HG03280 (cell line): ENCODE results near the gene FNDC3B.

Experiments
- ATAC-seq: cut with Tn5 transposase; IDR thresholded peaks from one replicate; pipeline ENCODE4 v1.9.1; 2021; ENCODE audit warnings: mild to moderate bottlenecking, moderate library complexity; ENCODE audit not compliant: unreplicated experiment

Gene FNDC3B

GRCh38 chr3:172071780-172072330 is 32.5 kb downstream of the FNDC3B start:
- ATAC-seq, result no peak

DNA sequence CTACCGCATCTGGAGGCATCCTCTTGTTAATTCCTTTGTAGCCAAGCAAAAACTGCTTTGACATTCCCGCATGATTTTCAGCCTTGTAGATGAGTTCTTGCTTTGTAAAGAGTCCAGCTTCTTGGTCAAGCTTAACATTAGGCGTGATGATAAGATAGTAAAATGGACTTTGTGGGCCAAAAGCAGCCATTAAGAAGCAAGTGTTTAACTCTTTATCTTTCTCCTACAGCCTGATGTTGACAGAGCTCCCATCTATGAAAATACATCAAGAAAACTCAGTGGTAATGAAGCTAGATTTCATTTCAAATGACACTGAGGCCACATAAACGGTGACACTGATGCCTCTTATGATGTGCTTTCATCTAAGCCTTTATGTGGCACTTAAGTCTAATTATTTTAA is 33.2 kb downstream of the FNDC3B start:
- no peak for ATAC-seq

DNA sequence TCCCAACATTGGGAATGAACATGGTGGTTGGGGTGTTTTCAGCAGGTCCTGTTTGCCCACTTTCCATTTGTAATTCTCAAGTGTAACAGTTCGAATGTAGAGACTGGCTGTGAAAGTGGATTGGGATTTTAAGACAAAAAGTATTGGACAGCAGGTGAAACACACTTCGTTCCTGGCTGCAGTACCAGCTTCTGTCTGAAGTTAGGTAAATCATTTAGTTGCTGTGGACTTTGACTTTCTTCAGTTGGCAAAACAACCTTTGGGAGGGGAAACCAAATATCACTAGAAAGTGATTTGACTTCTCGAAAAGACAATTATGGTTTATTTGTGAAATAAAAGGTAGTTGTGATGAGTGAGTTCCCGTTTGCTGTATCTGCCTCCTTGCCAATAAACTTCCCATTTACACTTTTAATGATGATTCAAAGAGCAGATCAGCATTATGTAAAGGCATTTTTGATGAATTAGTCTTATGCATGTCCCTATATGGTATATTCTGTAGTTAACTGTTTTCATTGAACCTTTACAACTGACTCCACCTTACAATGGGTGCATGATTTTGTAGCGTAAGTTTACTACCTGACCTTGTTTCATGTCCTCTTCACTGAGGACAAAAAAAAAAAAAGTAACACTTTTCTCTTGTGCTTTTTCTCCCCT is 34.0 kb downstream of the FNDC3B start:
- no peak for ATAC-seq

- ATAC-seq, result no peak
Observed at GRCh38 chr3:172074032-172074431, 34.7 kb downstream of the FNDC3B start.

- no peak for ATAC-seq
Observed at GRCh38 chr3:172074586-172074985, 35.2 kb downstream of the FNDC3B start.

DNA sequence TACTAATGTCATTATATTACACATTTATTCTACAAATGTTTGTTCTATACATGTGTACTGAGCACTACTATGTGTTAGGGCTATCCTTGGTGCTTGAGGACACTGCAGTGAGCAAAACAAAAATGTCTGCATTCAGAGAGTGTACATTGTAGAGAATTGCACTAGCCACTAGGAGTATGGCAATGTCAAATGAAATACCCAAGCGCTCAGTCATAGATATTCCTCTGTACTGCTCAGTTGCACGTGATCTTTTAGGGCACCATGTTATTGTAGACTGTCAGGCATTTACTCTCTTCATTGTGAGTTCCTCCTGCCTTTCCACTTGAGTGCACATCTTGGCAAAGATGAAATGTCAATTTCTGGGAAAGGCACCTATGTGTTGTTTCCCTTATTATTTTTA is 36.8 kb downstream of the FNDC3B start:
- ATAC-seq, result no peak

DNA sequence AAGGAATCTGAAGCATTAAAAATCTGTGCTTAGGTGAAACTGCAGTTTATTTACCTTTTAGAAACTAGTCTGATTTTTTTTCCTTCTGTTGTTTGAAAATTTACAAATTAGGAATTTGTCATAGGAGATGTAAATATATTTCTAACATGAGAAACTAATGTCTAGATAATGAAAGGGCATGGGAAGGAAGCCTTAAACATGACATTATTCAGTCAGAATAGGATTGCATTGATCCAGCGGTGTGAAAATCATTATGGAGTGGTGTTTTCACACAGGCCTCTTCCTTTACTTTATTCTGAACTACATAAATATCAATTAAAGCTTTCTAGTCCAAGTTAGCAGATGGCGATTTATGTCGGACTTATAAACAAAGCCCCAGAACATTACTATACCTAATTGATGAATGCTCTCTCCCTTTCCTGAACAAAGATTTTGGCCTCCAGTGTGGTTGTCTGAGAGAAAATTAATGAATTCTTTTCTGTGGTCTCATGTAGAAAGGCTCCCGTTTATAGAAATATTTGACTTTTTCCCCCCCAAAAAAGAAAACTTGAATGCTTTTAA is 37.9 kb downstream of the FNDC3B start:
- ATAC-seq, result no peak

DNA sequence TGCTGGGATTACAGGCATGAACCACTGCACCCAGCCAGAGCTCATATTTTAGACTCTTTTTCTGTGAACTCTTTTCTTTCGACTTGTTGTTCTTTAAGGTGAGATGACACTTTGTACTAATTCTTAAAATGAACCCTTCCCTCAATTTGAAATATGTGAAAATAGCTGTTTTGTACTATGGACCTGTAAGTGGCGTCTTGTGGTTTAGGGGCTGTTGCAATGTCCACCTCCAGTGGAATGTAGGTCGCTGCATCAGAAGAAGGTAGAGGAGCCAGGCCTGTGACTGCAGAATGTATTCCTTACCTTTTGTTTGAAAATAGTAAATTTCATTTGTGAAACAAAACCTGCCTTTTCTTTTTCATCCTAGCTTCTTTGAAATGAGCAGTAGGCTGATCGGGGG is 38.9 kb downstream of the FNDC3B start:
- no peak for ATAC-seq

GRCh38 chr3:172078721-172079120 is 39.3 kb downstream of the FNDC3B start:
- no peak for ATAC-seq

GRCh38 chr3:172079326-172079976 is 40.1 kb downstream of the FNDC3B start:
- ATAC-seq, result no peak

- ATAC-seq, result no peak
Observed at GRCh38 chr3:172080503-172080902, 41.1 kb downstream of the FNDC3B start.

DNA sequence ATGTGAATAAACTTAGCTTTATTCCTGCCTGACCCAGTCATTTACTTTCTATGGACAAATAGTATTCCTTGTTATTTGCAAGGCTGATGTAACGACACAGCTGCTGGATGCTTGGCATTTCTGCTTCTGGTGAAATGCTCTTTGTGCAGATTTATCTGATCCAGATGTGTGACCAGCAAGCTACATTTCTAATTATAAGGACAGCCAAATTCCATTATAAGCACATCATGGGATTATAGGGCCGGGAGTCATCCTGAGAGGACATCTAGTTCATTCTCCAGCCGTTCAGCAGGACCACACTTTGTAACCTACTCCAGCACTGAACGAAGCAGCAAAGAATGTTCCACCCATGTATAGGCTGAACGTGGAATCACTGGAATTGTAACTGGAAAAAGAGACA is 42.9 kb downstream of the FNDC3B start:
- ATAC-seq, result no peak

DNA sequence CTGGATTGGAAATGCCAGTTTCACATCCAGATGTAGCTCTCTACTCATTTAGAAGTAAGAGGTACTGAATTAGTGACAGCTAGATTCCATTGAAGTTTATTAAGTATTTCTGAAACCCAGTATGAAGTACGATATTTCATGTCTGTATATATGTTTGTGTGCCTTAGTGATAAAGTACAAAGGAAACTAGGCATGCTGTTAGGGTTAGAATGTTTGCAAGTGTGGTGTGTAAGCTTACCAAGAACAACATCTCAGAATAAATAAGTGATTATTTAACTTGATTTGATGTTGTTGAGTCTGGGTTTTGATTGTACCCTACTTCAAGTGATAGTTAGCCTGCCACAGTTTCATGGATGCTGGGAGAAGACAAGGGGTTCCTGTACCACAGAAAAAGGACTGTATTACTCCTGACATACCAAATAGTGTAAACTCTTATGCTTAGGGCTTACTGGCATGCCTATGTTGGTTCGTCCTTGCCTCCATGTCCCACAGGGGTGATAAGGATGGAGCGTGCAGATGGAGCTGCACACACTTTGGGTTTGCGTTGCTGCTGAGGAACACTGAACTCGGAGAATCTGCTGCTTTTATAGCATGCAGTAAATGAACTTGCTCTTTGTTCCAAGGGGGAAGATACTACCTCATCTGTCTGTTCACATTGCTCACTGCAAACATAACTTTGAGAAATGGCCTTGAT is 43.6 kb downstream of the FNDC3B start:
- no peak for ATAC-seq

GRCh38 chr3:172083995-172084409 is 44.6 kb downstream of the FNDC3B start:
- no peak for ATAC-seq

DNA sequence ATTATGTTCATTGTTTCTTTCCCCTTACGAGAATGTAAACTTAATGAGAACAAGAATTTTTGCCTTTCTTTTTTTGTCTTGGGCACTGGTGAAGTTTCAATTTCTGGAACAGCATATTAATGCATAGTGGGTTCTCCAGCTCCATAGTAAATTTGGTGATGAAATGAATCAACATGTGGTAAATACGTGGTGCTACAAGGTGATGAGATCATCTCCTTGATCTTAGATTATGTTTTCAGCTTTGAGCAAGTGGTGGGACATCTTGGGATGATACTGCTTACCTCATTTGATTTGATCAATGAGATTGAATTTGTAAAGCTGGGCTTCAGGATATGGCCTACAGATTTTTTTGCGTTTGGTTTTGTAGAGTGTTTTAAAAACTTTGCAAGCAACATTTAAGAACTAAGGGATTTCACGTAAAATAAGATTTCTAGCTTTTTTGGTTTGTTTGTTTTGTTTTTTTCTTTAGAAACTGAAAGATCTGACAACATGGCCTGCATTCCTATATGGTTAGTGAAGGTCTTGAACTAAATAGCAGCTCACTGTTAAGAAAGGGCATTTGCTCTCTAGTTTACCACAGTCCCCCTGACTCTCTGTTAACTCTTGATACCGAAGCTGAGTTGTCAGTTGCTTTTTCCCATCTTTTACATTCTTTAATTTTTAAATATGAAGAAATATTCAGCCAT is 45.6 kb downstream of the FNDC3B start:
- ATAC-seq, result no peak

GRCh38 chr3:172085557-172085895 is 46.1 kb downstream of the FNDC3B start:
- ATAC-seq, result no peak

- no peak for ATAC-seq
Observed at GRCh38 chr3:172086071-172086470, 46.7 kb downstream of the FNDC3B start.

- no peak for ATAC-seq
Observed at GRCh38 chr3:172087198-172087597, 47.8 kb downstream of the FNDC3B start.

DNA sequence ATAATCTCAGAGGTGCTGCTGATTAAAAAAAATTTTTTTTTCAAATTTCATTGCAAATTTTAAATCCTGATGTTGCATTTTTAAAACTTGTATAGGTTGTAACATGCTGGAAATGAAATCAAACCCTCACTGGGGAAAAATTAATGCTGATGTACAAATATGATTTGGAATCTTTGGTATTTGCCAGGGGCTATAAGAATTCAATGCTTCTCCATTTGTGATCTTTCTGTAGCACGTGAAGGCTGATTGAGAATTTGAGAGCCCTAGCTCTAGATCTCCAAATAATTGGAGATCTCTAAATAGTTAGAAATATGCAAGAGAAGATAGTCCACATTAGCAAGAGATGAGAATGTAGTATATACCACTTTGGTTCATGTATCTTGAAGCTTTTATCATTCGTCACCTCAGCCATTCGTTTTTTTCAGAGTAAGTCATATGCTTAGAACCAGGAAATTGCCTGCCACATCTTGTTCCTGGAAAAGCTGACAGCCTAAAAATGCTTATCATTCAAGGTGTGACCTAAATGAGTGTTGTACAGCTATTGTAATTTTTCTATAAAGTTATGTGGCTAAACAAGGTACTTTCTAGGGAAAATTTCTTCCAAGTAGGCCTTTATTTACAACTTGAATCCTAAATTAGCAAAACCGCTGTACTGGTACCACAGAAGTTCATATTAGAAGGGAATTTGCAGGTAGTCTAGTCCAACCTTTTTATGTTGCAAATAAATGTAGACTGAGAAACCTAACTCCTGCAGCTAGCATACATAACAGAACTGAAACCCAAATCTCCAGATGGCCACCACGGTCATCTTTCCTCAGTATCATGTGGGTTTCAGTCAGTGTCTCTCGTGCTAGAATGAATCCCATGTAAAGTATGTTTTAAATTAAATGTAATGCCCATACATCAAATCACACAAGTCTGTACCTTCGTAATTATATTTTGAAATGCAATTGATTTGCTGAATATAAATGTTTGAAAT is 48.5 kb downstream of the FNDC3B start:
- ATAC-seq, result peak; percentile 80

- ATAC-seq, result no peak
Observed at GRCh38 chr3:172089250-172089649, 49.9 kb downstream of the FNDC3B start.
